ENCODE results near the gene PDRG1. TPM values are rescaled to one million over a fixed set of nuclear protein-coding genes. Genes with fewer than 3 reads are reported as not detected.

Gene PDRG1
- polyA plus RNA-seq, 3 donors, result 3.5 to 4.4 (median 3.7) TPM

DNA sequence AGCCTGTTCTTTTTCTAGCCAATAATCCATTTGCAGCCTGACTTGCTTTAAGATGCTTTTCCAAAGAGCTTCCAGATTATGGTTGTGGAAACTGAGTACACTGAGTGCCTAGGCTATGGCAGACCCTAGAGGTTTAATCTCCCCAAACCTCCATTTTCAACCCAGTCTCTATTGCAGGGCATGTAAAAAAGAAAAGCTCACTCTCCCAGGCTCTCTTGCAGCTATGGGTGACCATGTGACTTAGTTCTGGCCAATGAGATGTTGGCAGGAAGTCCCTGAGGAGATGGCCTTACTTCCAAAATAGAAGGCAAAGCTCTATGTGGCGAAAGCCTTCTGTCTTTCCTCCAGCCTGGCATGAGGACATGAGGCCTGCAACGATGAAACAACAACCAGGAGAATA lies 3.8 kb downstream of the PDRG1 start:
- Histone ChIP-seq H4K20me1 (ENCODE audit: insufficient read depth, low read length) (peaks cover 26% of the 10 kb centered on the region), H3K4me3 (replicated peaks in 1 of 3; ENCODE audit: low read depth in 2 of 3, low read length in 3 of 3) (no peak overlapping the region), H3K79me2 (ENCODE audit: insufficient read depth, low read length) (peaks cover 21% of the 10 kb centered on the region), H3K9me3 (replicated peaks in 1 of 2; ENCODE audit: control insufficient read depth in 1 of 2, insufficient read depth in 1 of 2, low read length in 2 of 2) (peaks cover 7% of the 10 kb centered on the region in 2 donors), H3K9ac (ENCODE audit: insufficient read depth, low read length, poor library complexity, severe bottlenecking) (no peak overlapping the region), H3K27me3 (ENCODE audit: control insufficient read depth in 2 of 2, insufficient read depth in 2 of 2, low read length in 2 of 2) (no peaks in the 10 kb centered on the region), H3K4me2 (replicated peaks; ENCODE audit: extremely low read depth, low read length, poor library complexity, severe bottlenecking) (no peak overlapping the region), H3K4me1 (ENCODE audit: control insufficient read depth in 1 of 2, insufficient read depth in 2 of 2, low read length in 2 of 2) (peaks cover 12 to 13% of the 10 kb centered on the region in 2 donors), H3K27ac (ENCODE audit: low read depth in 1 of 2, low read length in 2 of 2) (no peak overlapping the region), H2AFZ (ENCODE audit: insufficient read depth, low read depth, low read length, poor library complexity, severe bottlenecking) (no peak overlapping the region), H3K36me3 (replicated peaks in 1 of 2; ENCODE audit: control insufficient read depth in 1 of 2, insufficient read depth in 2 of 2, low read length in 2 of 2) (peaks cover 55 to 73% of the 10 kb centered on the region in 2 donors)
- Mint-ChIP-seq H3K4me3 (no peak overlapping the region), H3K27me3 (ENCODE audit: low read depth in 3 of 3) (no peaks in the 10 kb centered on the region), H3K36me3 (peaks cover 58 to 68% of the 10 kb centered on the region in 2 donors), H3K4me1 (peaks cover 16% of the 10 kb centered on the region), H3K27ac (no peak overlapping the region), H3K9me3 (peaks cover 0 to 5% (median 3%) of the 10 kb centered on the region in 7 donors)
- DNase-seq, result no peak
- TF ChIP-seq, protein P1, sequence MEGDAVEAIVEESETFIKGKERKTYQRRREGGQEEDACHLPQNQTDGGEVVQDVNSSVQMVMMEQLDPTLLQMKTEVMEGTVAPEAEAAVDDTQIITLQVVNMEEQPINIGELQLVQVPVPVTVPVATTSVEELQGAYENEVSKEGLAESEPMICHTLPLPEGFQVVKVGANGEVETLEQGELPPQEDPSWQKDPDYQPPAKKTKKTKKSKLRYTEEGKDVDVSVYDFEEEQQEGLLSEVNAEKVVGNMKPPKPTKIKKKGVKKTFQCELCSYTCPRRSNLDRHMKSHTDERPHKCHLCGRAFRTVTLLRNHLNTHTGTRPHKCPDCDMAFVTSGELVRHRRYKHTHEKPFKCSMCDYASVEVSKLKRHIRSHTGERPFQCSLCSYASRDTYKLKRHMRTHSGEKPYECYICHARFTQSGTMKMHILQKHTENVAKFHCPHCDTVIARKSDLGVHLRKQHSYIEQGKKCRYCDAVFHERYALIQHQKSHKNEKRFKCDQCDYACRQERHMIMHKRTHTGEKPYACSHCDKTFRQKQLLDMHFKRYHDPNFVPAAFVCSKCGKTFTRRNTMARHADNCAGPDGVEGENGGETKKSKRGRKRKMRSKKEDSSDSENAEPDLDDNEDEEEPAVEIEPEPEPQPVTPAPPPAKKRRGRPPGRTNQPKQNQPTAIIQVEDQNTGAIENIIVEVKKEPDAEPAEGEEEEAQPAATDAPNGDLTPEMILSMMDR (IDR thresholded peaks at IDR 0.05), result no peak
- intact Hi-C loops (cut with micrococcal nuclease), result no loop called here
- WGBS (ENCODE audit: insufficient coverage), result 100% methylated on average over 1 of the region's 2 CpGs

- peaks cover 3 to 5% of the 10 kb centered on the region in 2 donors for H3K4me1 ChIP-seq (ENCODE audit: control insufficient read depth in 1 of 2, insufficient read depth in 2 of 2, low read length in 2 of 2)
- no peaks in the 10 kb centered on the region for H3K27me3 ChIP-seq (ENCODE audit: control insufficient read depth in 2 of 2, insufficient read depth in 2 of 2, low read length in 2 of 2)
- H3K36me3 Mint-ChIP-seq, result peaks cover 69 to 80% of the 10 kb centered on the region in 2 donors
- H3K4me1 Mint-ChIP-seq, result peaks cover 7% of the 10 kb centered on the region
- no peak overlapping the region for H3K4me2 ChIP-seq (replicated peaks; ENCODE audit: extremely low read depth, low read length, poor library complexity, severe bottlenecking)
- H3K27ac Mint-ChIP-seq, result peak overlapping the region in 1 of 7 donors; percentile 27
- H3K9me3 Mint-ChIP-seq, result peaks cover 0 to 5% (median 3%) of the 10 kb centered on the region in 7 donors
- peaks cover 25% of the 10 kb centered on the region for H4K20me1 ChIP-seq (ENCODE audit: insufficient read depth, low read length)
- H3K79me2 ChIP-seq (ENCODE audit: insufficient read depth, low read length), result peaks cover 10% of the 10 kb centered on the region
- intact Hi-C loops (cut with micrococcal nuclease), result no loop called here
- TF ChIP-seq, protein P1 (IDR thresholded peaks at IDR 0.05), result no peak
- no peak overlapping the region for H3K4me3 ChIP-seq (replicated peaks in 1 of 3; ENCODE audit: low read depth in 2 of 3, low read length in 3 of 3)
- WGBS (ENCODE audit: insufficient coverage), result 97% methylated on average over 6 of the region's 6 CpGs
- no peak overlapping the region for H3K27ac ChIP-seq (ENCODE audit: low read depth in 1 of 2, low read length in 2 of 2)
- H3K9me3 ChIP-seq (replicated peaks in 1 of 2; ENCODE audit: control insufficient read depth in 1 of 2, insufficient read depth in 1 of 2, low read length in 2 of 2), result peaks cover 7% of the 10 kb centered on the region in 2 donors
- no peak overlapping the region for H3K9ac ChIP-seq (ENCODE audit: insufficient read depth, low read length, poor library complexity, severe bottlenecking)
- peaks cover 55 to 79% of the 10 kb centered on the region in 2 donors for H3K36me3 ChIP-seq (replicated peaks in 1 of 2; ENCODE audit: control insufficient read depth in 1 of 2, insufficient read depth in 2 of 2, low read length in 2 of 2)
- no peak overlapping the region for H2AFZ ChIP-seq (ENCODE audit: insufficient read depth, low read depth, low read length, poor library complexity, severe bottlenecking)
- peaks cover 0 to 2% (median 0%) of the 10 kb centered on the region in 3 donors for H3K27me3 Mint-ChIP-seq (ENCODE audit: low read depth in 3 of 3)
- no peak overlapping the region for H3K4me3 Mint-ChIP-seq
- no peak for DNase-seq
Observed at GRCh38 chr20:31945785-31946184, 6.1 kb downstream of the PDRG1 start.
